Kidney epithelial cell (primary cell): ENCODE measurements around the gene FANCG. TPM values are rescaled to one million over a fixed set of nuclear protein-coding genes. Genes with fewer than 3 reads are reported as not detected.
A peak's percentile ranks its signal among the peaks of the same experiment; 100 is the strongest.

Experiments
- DNase-seq: peaks from one replicate; pipeline ENCODE4 v3.0.0-alpha.2; 2010; ENCODE audit warnings: low read depth
- H3K27me3 ChIP-seq: 2 replicates; pipeline ENCODE4 v1.6.0; 2011; ENCODE audit warnings: low read length; ENCODE audit not compliant: control insufficient read depth, insufficient read depth
- H3K36me3 ChIP-seq: 2 replicates; pipeline ENCODE4 v1.5.1; 2011; ENCODE audit warnings: low read length; ENCODE audit not compliant: control insufficient read depth, insufficient read depth
- H3K4me3 ChIP-seq: 2 replicates; pipeline ENCODE4 v1.5.1; 2011; ENCODE audit warnings: low read depth, mild to moderate bottlenecking, control low read depth, low read length
- total RNA-seq: library from RNA; depleted of rRNA; stranded (reverse); fragments of >200 nt; gene quantifications from 2 replicates; pipeline ENCODE4 v1.2.3, GENCODE V29; 2015
- TF ChIP-seq, protein P1 (sequence below): IDR thresholded peaks from 2 replicates; pipeline ENCODE4 v1.5.1; 2011; ENCODE audit warnings: mild to moderate bottlenecking, moderate library complexity, low read length, control low read depth, inconsistent platforms; ENCODE audit not compliant: insufficient read depth, poor library complexity, severe bottlenecking

FANCG gene
- total RNA-seq, 1 donor from 2014 or later: 22.3 TPM

DNA sequence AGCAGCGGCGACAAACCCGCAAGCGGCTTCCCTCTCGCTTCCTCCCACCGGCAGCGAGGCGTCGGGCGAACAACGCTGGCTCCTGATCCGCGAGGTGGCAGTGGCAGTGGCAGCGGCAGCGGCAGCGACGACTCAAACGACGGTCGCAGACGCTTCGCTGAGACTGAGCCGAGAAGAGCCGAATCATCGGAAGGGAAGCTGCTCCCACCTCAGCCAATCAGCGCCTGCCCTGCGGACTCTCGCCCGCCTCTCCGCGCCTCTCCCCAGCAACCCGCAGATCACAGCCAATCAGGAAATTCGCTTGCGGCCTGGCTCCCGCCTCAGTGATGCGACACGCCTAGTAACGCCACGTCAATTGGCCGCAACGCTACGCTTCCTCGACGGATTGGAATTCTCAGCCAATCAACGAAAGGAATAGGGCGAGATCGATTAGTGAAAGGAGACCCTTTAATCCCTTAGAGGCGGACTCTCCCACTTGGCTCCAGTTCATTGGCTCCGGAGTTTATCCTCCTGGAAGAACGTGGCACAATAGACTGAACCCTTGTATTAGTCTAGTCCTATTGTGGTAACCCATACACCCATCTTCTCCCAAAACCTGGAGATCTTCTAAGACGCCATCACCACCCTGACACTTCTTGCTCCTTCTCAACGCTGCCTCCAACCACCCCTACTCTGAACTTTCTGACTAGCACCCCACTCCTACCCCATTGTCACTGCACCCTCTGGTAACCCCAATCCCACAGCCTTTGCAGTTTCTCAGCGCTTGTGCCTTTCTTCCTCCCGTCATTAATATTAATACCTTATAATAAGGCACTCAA is 7.1 kb downstream of the FANCG start, which contains the start of gene VCP:
Gene VCP (minus strand): TSS at position 165 of the 818 bp plus-strand sequence. CDS start 272 bp downstream, outside the sequence.
- Histone ChIP-seq H3K36me3 (peaks cover 1% of the 10 kb centered on the region), H3K27me3 (no peaks in the 10 kb centered on the region), H3K4me3 (peak within 1 kb of the TSS; percentile 88)
- peak; percentile 92 for DNase-seq
- TF ChIP-seq, protein P1, sequence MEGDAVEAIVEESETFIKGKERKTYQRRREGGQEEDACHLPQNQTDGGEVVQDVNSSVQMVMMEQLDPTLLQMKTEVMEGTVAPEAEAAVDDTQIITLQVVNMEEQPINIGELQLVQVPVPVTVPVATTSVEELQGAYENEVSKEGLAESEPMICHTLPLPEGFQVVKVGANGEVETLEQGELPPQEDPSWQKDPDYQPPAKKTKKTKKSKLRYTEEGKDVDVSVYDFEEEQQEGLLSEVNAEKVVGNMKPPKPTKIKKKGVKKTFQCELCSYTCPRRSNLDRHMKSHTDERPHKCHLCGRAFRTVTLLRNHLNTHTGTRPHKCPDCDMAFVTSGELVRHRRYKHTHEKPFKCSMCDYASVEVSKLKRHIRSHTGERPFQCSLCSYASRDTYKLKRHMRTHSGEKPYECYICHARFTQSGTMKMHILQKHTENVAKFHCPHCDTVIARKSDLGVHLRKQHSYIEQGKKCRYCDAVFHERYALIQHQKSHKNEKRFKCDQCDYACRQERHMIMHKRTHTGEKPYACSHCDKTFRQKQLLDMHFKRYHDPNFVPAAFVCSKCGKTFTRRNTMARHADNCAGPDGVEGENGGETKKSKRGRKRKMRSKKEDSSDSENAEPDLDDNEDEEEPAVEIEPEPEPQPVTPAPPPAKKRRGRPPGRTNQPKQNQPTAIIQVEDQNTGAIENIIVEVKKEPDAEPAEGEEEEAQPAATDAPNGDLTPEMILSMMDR: no peak

DNA sequence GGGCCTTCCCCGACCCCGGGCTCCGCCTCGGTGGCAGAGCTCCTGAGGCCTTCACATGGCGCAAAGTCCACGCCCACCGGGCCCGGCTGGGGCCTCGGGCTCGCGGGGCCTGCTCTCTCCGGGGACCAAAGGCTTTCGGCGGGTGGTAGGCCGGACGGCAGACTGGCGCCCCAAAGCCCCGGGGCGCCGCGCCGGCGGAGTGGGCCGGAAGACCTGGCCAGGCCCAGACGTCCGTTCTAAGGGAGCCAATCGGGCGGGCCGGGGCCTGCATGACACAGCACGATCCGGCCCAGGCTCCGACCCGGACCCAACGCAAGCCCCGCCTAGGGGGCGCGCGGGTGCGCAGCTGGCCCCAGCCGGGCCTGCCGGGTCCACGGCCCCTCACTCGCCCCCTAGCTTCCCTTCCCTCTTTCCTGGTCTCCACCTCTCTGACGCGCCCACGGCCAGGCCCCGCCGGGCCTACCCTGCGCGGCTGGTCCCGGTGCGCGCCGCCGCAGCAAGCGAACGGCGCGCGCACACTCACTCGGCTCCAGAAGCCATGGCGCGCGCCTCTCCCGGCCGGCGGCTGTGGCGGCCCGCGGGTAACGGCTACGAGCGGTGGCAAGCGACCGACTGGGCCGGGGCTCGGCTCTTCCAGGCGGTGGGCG is 7.8 kb downstream of the FANCG start:
- TF ChIP-seq, protein P1: peak; percentile 16
- Histone ChIP-seq H3K4me3 (peak overlapping the region; percentile 88), H3K36me3 (peaks cover 1% of the 10 kb centered on the region), H3K27me3 (no peaks in the 10 kb centered on the region)
- no peak for DNase-seq

DNA sequence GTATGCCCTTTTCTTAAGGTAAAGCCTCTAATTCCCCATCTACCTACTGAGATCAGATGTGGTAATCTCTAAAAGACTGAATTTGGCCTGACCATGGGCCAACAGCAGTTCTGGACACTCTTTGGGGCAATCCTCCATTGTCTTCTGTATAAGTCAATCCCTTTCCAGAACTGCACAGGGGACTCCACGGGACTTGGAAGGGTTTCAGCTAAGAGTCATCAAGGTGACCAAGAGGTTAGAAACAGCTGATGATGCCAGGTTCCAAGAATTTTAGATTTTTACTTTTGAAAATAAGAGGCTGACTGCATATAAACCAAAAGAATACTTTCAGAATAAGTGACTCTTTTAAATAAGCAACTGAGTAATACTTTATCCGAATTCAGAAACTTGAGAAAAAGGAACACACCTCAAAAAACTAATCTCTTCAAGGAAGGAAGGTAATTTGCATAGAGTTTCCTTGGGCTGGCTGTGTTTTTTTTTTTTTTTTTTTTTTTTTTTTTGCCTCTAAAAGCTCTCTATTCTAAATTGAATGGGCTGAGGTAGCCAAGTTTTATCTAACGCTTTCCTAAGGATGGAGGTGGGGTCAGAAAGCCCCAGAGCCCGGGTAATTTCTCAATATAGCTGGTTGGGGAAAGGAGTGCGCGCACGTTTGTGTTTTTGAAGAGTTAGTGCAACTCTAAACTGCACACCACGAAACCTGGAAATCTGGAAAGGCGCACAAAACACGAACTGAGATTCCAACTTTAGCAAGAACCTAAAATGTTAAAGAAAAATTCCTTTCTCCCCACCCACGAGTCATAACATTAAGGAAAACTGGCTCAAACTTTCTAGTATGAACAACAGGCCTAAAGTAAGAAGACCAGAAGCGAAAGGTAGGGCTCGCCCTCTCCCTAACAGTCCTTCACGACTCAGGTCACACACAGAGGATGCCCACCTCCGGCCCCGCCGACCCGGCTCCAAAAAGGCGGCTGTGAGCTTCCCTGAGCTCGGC is 8.6 kb downstream of the FANCG start:
- TF ChIP-seq, protein P1: no peak
- peaks cover 3% of the 10 kb centered on the region for H3K36me3 ChIP-seq

GRCh38 chr9:35069020-35069419 is 10.7 kb downstream of the FANCG start:
- H3K27me3 ChIP-seq: no peaks in the 10 kb centered on the region
- no peak for DNase-seq
- peaks cover 5% of the 10 kb centered on the region for H3K36me3 ChIP-seq
- TF ChIP-seq, protein P1: no peak
- no peak overlapping the region for H3K4me3 ChIP-seq

More for the DNA sequence above, 8.6 kb downstream of the FANCG start:
- Histone ChIP-seq H3K4me3 (peak overlapping the region; percentile 88), H3K27me3 (no peaks in the 10 kb centered on the region)
- DNase-seq: no peak

DNA sequence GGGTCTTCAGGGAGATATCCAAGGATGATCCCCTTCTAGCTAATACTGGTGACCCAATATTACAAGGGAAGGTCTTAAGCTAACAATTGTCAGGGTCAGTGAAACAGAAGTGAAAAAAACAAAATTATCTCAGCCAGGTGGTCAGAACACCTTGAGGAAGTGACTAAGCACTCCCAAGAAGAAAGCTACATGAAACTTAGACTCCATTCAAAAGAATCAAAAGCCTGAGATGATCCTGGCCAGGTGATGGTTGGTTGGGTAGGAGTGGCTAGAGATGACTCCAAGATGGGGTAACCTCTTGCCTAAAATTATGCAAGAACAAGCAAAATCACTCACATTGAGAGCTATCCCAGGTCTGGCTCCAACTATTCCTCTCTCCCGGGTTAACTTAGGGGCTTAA is 12.7 kb downstream of the FANCG start:
- H3K27me3 ChIP-seq: no peaks in the 10 kb centered on the region
- peaks cover 8% of the 10 kb centered on the region for H3K36me3 ChIP-seq
- no peak for DNase-seq
- no peak overlapping the region for H3K4me3 ChIP-seq
- TF ChIP-seq, protein P1: no peak
